MM.1S (cell line): Measurements from ENCODE around the gene EMX2.

Experiments used
- CTCF ChIP-seq: fragments of 300-600 bp; sonication (generic); IDR thresholded peaks from 2 replicates; pipeline ENCODE4 v1.5.1; 2016; ENCODE audit warnings: antibody characterized with exemption, low read length, mixed read lengths
- EZH2 ChIP-seq: fragments of 300-600 bp; sonication (generic); optimal IDR thresholded peaks from 2 replicates; pipeline ENCODE3; 2017; ENCODE audit warnings: low read depth, mild to moderate bottlenecking, antibody characterized with exemption, low read length, mixed read lengths
- EZH2phosphoT487 ChIP-seq: fragments of 300-600 bp; sonication (generic); IDR thresholded peaks from 2 replicates; pipeline ENCODE4 v1.6.1; 2018; ENCODE audit warnings: antibody characterized with exemption, low read length

- TF ChIP-seq CTCF (no peak), EZH2 (no peak), EZH2phosphoT487 (no peak)
Measured at GRCh38 chr10:117540640-117541404, 1.7 kb upstream of the EMX2 start.
